LHCN-M2 (cell line): ENCODE results near the gene MAN2B2. TPM values are rescaled to one million over a fixed set of nuclear protein-coding genes. Genes with fewer than 3 reads are reported as not detected.

Experiments used
- DNase-seq: peaks from one replicate; pipeline ENCODE4 v3.0.0-alpha.2; 2012; ENCODE audit warnings: low read depth
- polyA plus RNA-seq: library from polyadenylated mRNA; unstranded; fragments of >200 nt; gene quantifications from one replicate; pipeline ENCODE4 v1.2.1, GENCODE V29; 2012; ENCODE audit warnings: missing spikeins
- total RNA-seq: library from RNA; depleted of rRNA; stranded (reverse); fragments of >200 nt; gene quantifications from 2 replicates; pipeline ENCODE4 v1.2.3, GENCODE V29; 2014; rRNA removed

MAN2B2 gene
- 28.5 and 32.5 TPM in 2 replicates for total RNA-seq
- 29.4 TPM for polyA plus RNA-seq

GRCh38 chr4:6574747-6575502 is at the start of gene MAN2B2:
MAN2B2 (plus strand) TSS chr4:6575189; CDS start chr4:6575211, 22 bp downstream.
- DNase-seq = peak; percentile 76

- no peak for DNase-seq
Observed at GRCh38 chr4:6525474-6525873, 49.5 kb upstream of the MAN2B2 start.

- no peak for DNase-seq
Observed at GRCh38 chr4:6526156-6526555, 48.8 kb upstream of the MAN2B2 start.

- no peak for DNase-seq
Observed at GRCh38 chr4:6526671-6527091, 48.3 kb upstream of the MAN2B2 start.

GRCh38 chr4:6527259-6527658 is 47.7 kb upstream of the MAN2B2 start:
- no peak for DNase-seq

GRCh38 chr4:6527683-6528595 is 47.0 kb upstream of the MAN2B2 start:
- DNase-seq = no peak

GRCh38 chr4:6529021-6529420 is 46.0 kb upstream of the MAN2B2 start:
- no peak for DNase-seq

GRCh38 chr4:6530301-6530700 is 44.7 kb upstream of the MAN2B2 start:
- DNase-seq = no peak

- DNase-seq = no peak
Observed at GRCh38 chr4:6530964-6531363, 44.0 kb upstream of the MAN2B2 start.

GRCh38 chr4:6532102-6532501 is 42.9 kb upstream of the MAN2B2 start:
- no peak for DNase-seq

- DNase-seq = no peak
Observed at GRCh38 chr4:6532658-6533057, 42.3 kb upstream of the MAN2B2 start.

- DNase-seq = no peak
Observed at GRCh38 chr4:6534050-6534449, 40.9 kb upstream of the MAN2B2 start.

GRCh38 chr4:6534618-6535328 is 40.2 kb upstream of the MAN2B2 start:
- no peak for DNase-seq

GRCh38 chr4:6535329-6535692 is 39.7 kb upstream of the MAN2B2 start:
- DNase-seq = no peak

- DNase-seq = no peak
Observed at GRCh38 chr4:6535706-6536105, 39.3 kb upstream of the MAN2B2 start.

GRCh38 chr4:6538111-6538510 is 36.9 kb upstream of the MAN2B2 start:
- DNase-seq = no peak

GRCh38 chr4:6538575-6538974 is 36.4 kb upstream of the MAN2B2 start:
- DNase-seq = no peak

GRCh38 chr4:6539009-6539764 is 35.8 kb upstream of the MAN2B2 start:
- no peak for DNase-seq

- no peak for DNase-seq
Observed at GRCh38 chr4:6540879-6541278, 34.1 kb upstream of the MAN2B2 start.

GRCh38 chr4:6541789-6542188 is 33.2 kb upstream of the MAN2B2 start:
- no peak for DNase-seq

GRCh38 chr4:6542951-6543350 is 32.0 kb upstream of the MAN2B2 start:
- no peak for DNase-seq
